A549 (cell line): ENCODE measurements around the gene PSMB7.

Experiments
- CBX2 ChIP-seq: fragments of 200-600 bp; sonication (generic); IDR thresholded peaks from 2 replicates; pipeline ENCODE4 v1.6.1; 2016; ENCODE audit warnings: low read depth, mild to moderate bottlenecking, borderline replicate concordance
- CHD2 ChIP-seq: fragments of 150-350 bp; IDR thresholded peaks from 2 replicates; pipeline ENCODE4 v1.6.1; 2014; ENCODE audit warnings: low read length; ENCODE audit not compliant: partially characterized antibody
- CTCF ChIP-seq: fragments of >200 bp; sonication (Bioruptor Twin); formaldehyde crosslinking; IDR thresholded peaks from 3 replicates; pipeline ENCODE4 v1.5.1; 2016
- MAZ ChIP-seq: fragments of 150-350 bp; IDR thresholded peaks from 2 replicates; pipeline ENCODE4 v1.6.1; 2014; ENCODE audit warnings: antibody characterized with exemption, low read depth, low read length, borderline replicate concordance
- POLR2A ChIP-seq: IDR thresholded peaks from 2 replicates; pipeline ENCODE4 v1.6.1; 2012; ENCODE audit warnings: mild to moderate bottlenecking, low read length

- TF ChIP-seq POLR2A (no peak), MAZ (no peak), CHD2 (no peak), CBX2 (no peak), CTCF (no peak)
These were observed 39.1 kb upstream of the PSMB7 start for GRCh38 chr9:124454296-124454695.
